ENCODE data around the gene ICAM5.
A peak's percentile ranks its signal among the peaks of the same experiment; 100 is the strongest.
"Not testable (repeated sequence)": the region's sequence is repeated elsewhere in the genome, so short reads cannot be mapped to it uniquely, and the experiment has no call there.

The ICAM5 gene

GRCh38 chr19:10329555-10329954 lies 39.8 kb downstream of the ICAM5 start:
- H3K9me3 ChIP-seq (ENCODE audit: control insufficient read depth, low read length) = no peaks in the 10 kb centered on the region
- WGBS, 2 experiments (ENCODE audit: insufficient coverage in 2 of 2) = 97 to 98% methylated on average over 11 to 12 of the region's 13 CpGs
- H3K4me1 ChIP-seq (ENCODE audit: control insufficient read depth, insufficient read depth, low read length, poor library complexity, severe bottlenecking) = peaks cover 4% of the 10 kb centered on the region
- no peak overlapping the region for H3K27ac ChIP-seq (ENCODE audit: low read depth, low read length, severe bottlenecking)
- H3K4me3 ChIP-seq (ENCODE audit: extremely low read depth, insufficient read depth, low read length, poor library complexity, severe bottlenecking) = no peak overlapping the region
- H3K36me3 ChIP-seq (ENCODE audit: control insufficient read depth, insufficient read depth, low read length) = peaks cover 65% of the 10 kb centered on the region

GRCh38 chr19:10332158-10332964 lies 42.6 kb downstream of the ICAM5 start:
- peaks cover 40% of the 10 kb centered on the region for H3K36me3 ChIP-seq (ENCODE audit: control insufficient read depth, insufficient read depth, low read length)
- H3K4me3 ChIP-seq (ENCODE audit: extremely low read depth, insufficient read depth, low read length, poor library complexity, severe bottlenecking) = peak overlapping the region; percentile 81
- peaks cover 4% of the 10 kb centered on the region for H3K4me1 ChIP-seq (ENCODE audit: control insufficient read depth, insufficient read depth, low read length, poor library complexity, severe bottlenecking)
- H3K27ac ChIP-seq (ENCODE audit: low read depth, low read length, severe bottlenecking) = peak overlapping the region; percentile 96
- no peaks in the 10 kb centered on the region for H3K9me3 ChIP-seq (ENCODE audit: control insufficient read depth, low read length)
- 39 to 43% methylated on average over 12 to 16 of the region's 18 CpGs for WGBS, 2 experiments (ENCODE audit: insufficient coverage in 2 of 2)

GRCh38 chr19:10332965-10333757 lies 43.4 kb downstream of the ICAM5 start, which contains the start of gene RAVER1:
RAVER1 (minus strand) TSS chr19:10333529; CDS start chr19:10333507, 22 bp downstream.
- peak within 1 kb of the TSS; percentile 96 for H3K27ac ChIP-seq (ENCODE audit: low read depth, low read length, severe bottlenecking)
- H3K4me1 ChIP-seq (ENCODE audit: control insufficient read depth, insufficient read depth, low read length, poor library complexity, severe bottlenecking) = peaks cover 4% of the 10 kb centered on the region
- H3K9me3 ChIP-seq (ENCODE audit: control insufficient read depth, low read length) = no peaks in the 10 kb centered on the region
- peaks cover 32% of the 10 kb centered on the region for H3K36me3 ChIP-seq (ENCODE audit: control insufficient read depth, insufficient read depth, low read length)
- 0% methylated on average over 42 to 58 of the region's 82 CpGs for WGBS, 2 experiments (ENCODE audit: insufficient coverage in 2 of 2)
- peak within 1 kb of the TSS; percentile 81 for H3K4me3 ChIP-seq (ENCODE audit: extremely low read depth, insufficient read depth, low read length, poor library complexity, severe bottlenecking)

- Histone ChIP-seq H3K9me3 (ENCODE audit: control insufficient read depth, low read length) (no peaks in the 10 kb centered on the region), H3K4me1 (ENCODE audit: control insufficient read depth, insufficient read depth, low read length, poor library complexity, severe bottlenecking) (peaks cover 4% of the 10 kb centered on the region), H3K27ac (ENCODE audit: low read depth, low read length, severe bottlenecking) (peak overlapping the region; percentile 59), H3K4me3 (ENCODE audit: extremely low read depth, insufficient read depth, low read length, poor library complexity, severe bottlenecking) (peak overlapping the region; percentile 81), H3K36me3 (ENCODE audit: control insufficient read depth, insufficient read depth, low read length) (peaks cover 23% of the 10 kb centered on the region)
- 5% methylated on average over 34 to 42 of the region's 44 CpGs for WGBS, 2 experiments (ENCODE audit: insufficient coverage in 2 of 2)
Measured at GRCh38 chr19:10333758-10334587, 44.2 kb downstream of the ICAM5 start.

GRCh38 chr19:10334588-10335351 lies 45.0 kb downstream of the ICAM5 start:
- WGBS, 2 experiments (ENCODE audit: insufficient coverage in 2 of 2) = 8 to 9% methylated on average over 53 to 56 of the region's 59 CpGs
- Histone ChIP-seq H3K9me3 (ENCODE audit: control insufficient read depth, low read length) (no peaks in the 10 kb centered on the region), H3K36me3 (ENCODE audit: control insufficient read depth, insufficient read depth, low read length) (peaks cover 15% of the 10 kb centered on the region), H3K4me3 (ENCODE audit: extremely low read depth, insufficient read depth, low read length, poor library complexity, severe bottlenecking) (peak overlapping the region; percentile 81), H3K4me1 (ENCODE audit: control insufficient read depth, insufficient read depth, low read length, poor library complexity, severe bottlenecking) (peaks cover 4% of the 10 kb centered on the region), H3K27ac (ENCODE audit: low read depth, low read length, severe bottlenecking) (peak overlapping the region; percentile 59)

- no peaks in the 10 kb centered on the region for H3K9me3 ChIP-seq (ENCODE audit: control insufficient read depth, low read length)
- no peak overlapping the region for H3K4me3 ChIP-seq (ENCODE audit: extremely low read depth, insufficient read depth, low read length, poor library complexity, severe bottlenecking)
- peaks cover 4% of the 10 kb centered on the region for H3K4me1 ChIP-seq (ENCODE audit: control insufficient read depth, insufficient read depth, low read length, poor library complexity, severe bottlenecking)
- 67 to 70% methylated on average over 16 to 22 of the region's 26 CpGs for WGBS, 2 experiments (ENCODE audit: insufficient coverage in 2 of 2)
- peaks cover 8% of the 10 kb centered on the region for H3K36me3 ChIP-seq (ENCODE audit: control insufficient read depth, insufficient read depth, low read length)
- no peak overlapping the region for H3K27ac ChIP-seq (ENCODE audit: low read depth, low read length, severe bottlenecking)
Measured at GRCh38 chr19:10335352-10335985, 45.7 kb downstream of the ICAM5 start.

- H3K4me3 ChIP-seq (ENCODE audit: extremely low read depth, insufficient read depth, low read length, poor library complexity, severe bottlenecking); H3K9me3 ChIP-seq (ENCODE audit: control insufficient read depth, low read length); H3K27ac ChIP-seq (ENCODE audit: low read depth, low read length, severe bottlenecking); H3K36me3 ChIP-seq (ENCODE audit: control insufficient read depth, insufficient read depth, low read length); H3K4me1 ChIP-seq (ENCODE audit: control insufficient read depth, insufficient read depth, low read length, poor library complexity, severe bottlenecking): not testable (repeated sequence)
- WGBS, 2 experiments (ENCODE audit: insufficient coverage in 2 of 2) = 89 to 90% methylated on average over 6 to 8 of the region's 9 CpGs
Measured at GRCh38 chr19:10336725-10337124, 47.0 kb downstream of the ICAM5 start.

- Histone ChIP-seq H3K4me3 (ENCODE audit: extremely low read depth, insufficient read depth, low read length, poor library complexity, severe bottlenecking) (no peak overlapping the region), H3K27ac (ENCODE audit: low read depth, low read length, severe bottlenecking) (no peak overlapping the region), H3K4me1 (ENCODE audit: control insufficient read depth, insufficient read depth, low read length, poor library complexity, severe bottlenecking) (no peaks in the 10 kb centered on the region), H3K36me3 (ENCODE audit: control insufficient read depth, insufficient read depth, low read length) (no peaks in the 10 kb centered on the region), H3K9me3 (ENCODE audit: control insufficient read depth, low read length) (no peaks in the 10 kb centered on the region)
- 85 to 87% methylated on average over 4 to 5 of the region's 6 CpGs for WGBS, 2 experiments (ENCODE audit: insufficient coverage in 2 of 2)
Measured at GRCh38 chr19:10338940-10339339, 49.2 kb downstream of the ICAM5 start.

GRCh38 chr19:10339380-10339960 lies 49.7 kb downstream of the ICAM5 start, which contains the start of gene ICAM3:
ICAM3 (minus strand) TSS chr19:10339624; CDS start chr19:10339614, 10 bp downstream.
- no peak within 1 kb of the TSS for H3K27ac ChIP-seq (ENCODE audit: low read depth, low read length, severe bottlenecking)
- no peaks in the 10 kb centered on the region for H3K36me3 ChIP-seq (ENCODE audit: control insufficient read depth, insufficient read depth, low read length)
- H3K9me3 ChIP-seq (ENCODE audit: control insufficient read depth, low read length) = no peaks in the 10 kb centered on the region
- no peaks in the 10 kb centered on the region for H3K4me1 ChIP-seq (ENCODE audit: control insufficient read depth, insufficient read depth, low read length, poor library complexity, severe bottlenecking)
- H3K4me3 ChIP-seq (ENCODE audit: extremely low read depth, insufficient read depth, low read length, poor library complexity, severe bottlenecking) = no peak within 1 kb of the TSS
- 67 to 70% methylated on average over 4 to 14 of the region's 14 CpGs for WGBS, 2 experiments (ENCODE audit: insufficient coverage in 2 of 2)
